Urothelium cell line (cell line): Measurements from ENCODE around the gene ASRGL1.

ENCODE experiments used
- DNase-seq: peaks from one replicate; pipeline ENCODE4 v3.0.0; 2011; ENCODE audit warnings: low spot score, mixed read lengths
- FAIRE-seq: peaks from 2 replicates; lab custom pipeline; 2011; peaks lifted over from hg19 to GRCh38; lab: Jason Lieb, UNC

ASRGL1 gene

GRCh38 chr11:62435846-62436660, 98.8 kb downstream of the ASRGL1 start:
- no peak for DNase-seq
- no peak for FAIRE-seq

DNA sequence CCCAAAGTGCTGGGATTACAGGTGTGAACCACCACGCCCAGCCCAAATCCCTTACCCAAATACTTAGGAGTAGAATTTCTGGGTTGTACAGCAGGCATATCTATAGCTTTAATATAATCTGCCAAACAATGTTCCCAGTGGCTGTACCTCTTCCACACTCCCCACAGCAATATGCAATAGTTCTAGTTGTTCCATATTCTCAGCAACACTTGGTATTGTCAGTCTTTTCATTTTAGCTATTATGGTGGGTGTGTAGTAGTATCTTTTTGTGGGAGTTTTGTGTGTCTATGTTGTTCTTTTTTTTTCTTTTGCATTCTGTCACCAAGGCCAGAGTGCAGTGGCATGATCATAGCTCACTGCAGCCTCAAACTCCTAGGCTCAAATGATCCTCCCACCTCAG, 100.4 kb downstream of the ASRGL1 start:
- FAIRE-seq (no peak), DNase-seq (no peak)

DNA sequence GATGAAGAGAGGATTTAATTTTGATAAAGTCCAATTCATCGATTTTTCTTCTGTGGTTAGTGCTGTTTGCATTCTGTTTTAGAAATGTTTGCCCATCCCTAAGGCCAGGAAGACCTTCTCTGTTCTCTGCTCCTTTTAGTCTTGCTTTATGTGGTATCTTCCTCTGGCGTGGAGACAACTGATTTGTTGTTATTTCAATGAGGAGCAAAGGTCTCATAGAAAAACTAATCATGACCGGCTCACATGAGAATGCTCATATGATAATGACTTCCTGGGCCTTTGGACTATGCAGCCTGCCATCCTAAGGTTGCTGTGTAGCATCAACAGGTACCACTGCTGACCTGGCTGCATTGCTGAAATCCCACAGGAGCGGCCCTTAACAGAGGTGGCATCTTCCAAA, 101.4 kb downstream of the ASRGL1 start:
- FAIRE-seq (no peak), DNase-seq (no peak)

DNA sequence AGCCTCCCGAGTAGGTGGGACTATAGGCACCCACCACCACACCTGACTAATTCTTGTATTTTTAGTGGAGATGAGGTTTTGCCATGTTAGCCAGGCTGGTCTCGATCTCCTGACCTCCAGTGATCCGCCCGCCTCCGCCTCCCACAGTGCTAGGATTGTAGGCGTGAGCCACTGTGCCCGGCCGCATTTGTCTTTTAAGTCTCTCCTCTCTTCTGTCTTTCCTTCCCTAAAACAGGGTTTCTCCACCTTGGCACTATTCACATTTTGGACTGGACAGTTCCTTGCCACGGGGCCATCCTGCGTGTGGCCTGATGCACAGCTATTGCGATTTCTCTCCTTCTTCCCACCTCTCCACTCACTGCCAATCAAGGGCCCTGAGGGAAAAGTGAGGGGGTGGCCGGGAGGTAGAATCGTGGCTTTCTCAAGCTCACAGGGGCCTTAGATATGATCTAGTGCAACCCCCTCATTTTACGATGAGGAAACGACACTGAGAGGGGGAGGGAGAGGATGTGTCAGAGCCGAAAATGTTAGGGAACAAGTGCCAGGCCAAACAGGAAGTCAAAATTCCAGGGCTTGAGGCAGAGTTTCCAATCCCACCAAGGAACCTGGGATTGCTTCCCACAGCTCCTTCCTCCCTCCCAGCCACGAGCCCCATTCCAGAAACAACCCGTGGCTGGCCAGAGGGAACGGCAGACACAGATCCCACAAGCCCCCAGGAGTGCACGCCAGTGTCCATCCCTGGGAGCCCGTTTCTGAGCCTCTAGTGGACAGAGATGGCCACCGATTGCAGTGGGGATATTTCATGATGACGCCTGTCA, 102.7 kb downstream of the ASRGL1 start:
- DNase-seq (peak; percentile 48), FAIRE-seq (no peak)
